HG02840 (cell line): Measurements from ENCODE around the gene TGM1.

Experiments
- ATAC-seq: cut with Tn5 transposase; IDR thresholded peaks from one replicate; pipeline ENCODE4 v1.9.1; 2021; ENCODE audit warnings: mild to moderate bottlenecking, moderate library complexity, moderate number of reproducible peaks; ENCODE audit not compliant: unreplicated experiment, low FRiP score

The TGM1 gene

GRCh38 chr14:24271834-24272263 lies 8.9 kb upstream of the TGM1 start:
- ATAC-seq, result no peak

DNA sequence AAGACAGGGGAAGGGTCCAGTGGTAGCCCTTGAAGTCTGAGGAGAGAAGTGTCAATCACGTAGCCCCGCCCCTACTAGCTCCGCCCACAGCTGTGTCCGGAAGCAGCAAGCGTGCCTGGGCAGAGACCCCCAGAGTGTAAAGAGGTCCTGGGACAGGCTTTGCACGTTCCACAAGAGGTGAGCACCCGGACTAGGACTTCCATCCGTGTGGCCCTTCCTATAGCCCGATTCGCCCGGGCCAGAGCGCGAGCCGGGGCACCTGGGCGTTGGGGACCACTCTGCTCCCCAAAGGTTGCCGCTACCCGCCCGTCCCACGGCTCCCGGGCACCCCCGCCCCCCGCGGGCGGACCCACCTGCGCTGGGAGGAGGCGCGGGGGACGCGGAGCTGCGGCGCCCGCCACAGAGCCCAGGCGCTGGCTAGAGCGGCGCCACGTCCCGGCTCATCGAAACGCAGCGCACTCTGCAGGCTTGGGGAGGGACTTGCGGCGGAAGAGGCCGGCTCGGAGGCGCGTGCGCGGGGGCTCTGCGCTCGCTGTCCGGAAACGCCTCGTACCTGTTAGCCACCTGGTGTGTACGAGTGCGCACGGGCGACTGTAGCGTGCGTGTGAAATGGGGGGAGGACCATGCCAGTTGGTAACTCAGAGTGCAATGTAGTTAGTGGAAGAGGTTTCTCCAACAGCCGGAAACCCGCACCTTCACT lies 8.3 kb upstream of the TGM1 start, which contains the start of gene RABGGTA:
RABGGTA (minus strand) TSS at position 464 of the 700 bp plus-strand sequence. CDS start 482 bp downstream, outside the sequence.
- ATAC-seq, result peak; percentile 86

DNA sequence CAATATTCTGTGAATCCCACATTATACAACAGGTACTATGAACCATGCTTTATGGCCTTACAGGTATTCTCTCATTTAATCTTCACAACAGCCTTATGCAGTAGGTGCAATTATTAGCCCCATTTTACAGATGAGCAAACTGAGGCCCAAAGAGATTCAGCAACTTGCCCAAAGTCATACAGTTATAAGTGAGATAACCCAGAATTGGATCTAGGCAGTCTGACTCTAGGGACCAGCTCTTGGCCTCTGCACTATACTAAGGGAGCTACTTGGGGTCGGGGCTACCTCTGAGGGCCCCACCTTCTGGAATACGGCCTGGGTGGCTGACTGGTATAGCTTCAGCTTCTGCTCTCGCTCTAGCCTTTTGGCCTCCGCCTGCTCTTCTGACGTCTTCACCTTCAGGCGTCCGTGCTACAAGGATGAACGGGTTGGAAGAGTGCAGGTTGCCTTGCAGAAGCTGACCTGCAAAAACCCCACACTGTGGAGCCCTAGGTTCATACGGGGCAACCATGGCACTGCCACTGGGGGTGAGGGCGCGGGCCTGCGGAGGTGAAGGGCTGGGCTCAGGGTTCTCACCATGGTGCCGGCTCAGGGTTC lies 7.7 kb upstream of the TGM1 start:
- ATAC-seq, result no peak

DNA sequence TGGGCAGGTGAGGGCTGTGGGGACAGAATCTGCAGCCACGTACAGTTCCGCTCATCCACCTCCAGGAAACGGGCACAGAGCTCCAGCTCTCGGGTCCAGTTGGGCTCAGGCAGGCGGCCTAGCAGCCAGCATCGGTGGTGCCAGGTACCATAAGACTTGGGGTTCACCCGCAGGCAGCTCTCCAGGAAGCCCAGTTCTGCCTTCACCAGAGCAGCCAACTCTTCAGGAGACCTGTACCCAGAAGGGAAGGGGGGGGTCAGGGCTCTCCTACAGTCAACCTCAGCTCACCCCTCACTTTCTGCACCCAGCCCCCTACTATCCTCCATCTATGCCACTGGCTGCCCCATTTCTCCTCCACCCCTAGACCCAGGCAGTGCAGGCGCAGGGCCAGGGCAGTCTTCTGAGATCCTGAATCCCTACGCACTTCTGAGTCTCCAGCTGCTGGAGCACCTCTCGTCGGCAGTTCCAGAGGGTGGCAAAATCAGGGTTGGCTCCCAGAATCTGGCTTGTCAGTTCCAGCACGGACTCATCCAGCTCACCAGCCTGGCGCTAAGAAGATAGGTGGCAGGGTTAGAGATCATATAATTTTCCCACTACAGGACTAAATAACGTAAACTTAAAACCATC lies 7.0 kb upstream of the TGM1 start:
- no peak for ATAC-seq

DNA sequence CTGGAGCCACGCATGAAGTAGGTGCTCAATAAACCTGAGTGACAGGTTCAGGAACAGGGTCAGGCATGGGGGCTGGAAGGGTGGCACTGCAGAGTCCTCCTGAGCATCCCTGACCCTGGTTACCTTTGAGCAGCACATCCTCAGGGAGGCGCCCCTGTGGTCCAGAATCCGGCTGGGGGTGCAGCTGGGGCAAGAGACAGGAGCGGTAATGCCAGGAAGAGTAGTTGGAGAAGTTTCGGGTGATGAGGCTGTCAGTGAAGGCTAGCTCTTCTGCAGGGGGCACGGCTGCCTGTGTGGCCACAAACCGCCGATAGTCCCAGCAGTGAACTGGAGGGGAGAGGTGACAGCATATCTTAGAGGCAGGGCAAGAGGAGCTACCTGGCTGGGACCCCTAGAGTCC lies 6.4 kb upstream of the TGM1 start:
- ATAC-seq, result no peak

DNA sequence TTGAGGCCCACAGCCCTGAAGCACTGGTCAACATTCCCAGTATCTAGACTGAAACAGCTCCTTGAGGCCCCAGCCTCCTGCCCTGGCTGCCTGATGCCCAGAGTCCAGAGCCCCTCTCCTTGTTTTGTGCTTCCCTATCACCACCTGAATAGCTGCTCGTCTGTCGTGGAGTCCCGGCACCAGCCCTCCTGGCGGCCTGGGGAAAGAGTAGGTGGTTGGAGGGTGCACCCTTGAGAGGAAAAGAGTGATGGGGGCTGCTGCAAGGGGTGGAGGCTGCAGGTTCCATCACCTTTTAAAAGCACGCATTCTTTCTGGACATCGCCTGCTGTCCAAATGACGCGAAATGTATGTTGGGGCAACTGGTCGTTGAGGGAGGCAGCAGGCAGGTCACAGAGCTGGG lies 5.2 kb upstream of the TGM1 start:
- no peak for ATAC-seq

GRCh38 chr14:24267516-24267915 lies 4.5 kb upstream of the TGM1 start:
- no peak for ATAC-seq

DNA sequence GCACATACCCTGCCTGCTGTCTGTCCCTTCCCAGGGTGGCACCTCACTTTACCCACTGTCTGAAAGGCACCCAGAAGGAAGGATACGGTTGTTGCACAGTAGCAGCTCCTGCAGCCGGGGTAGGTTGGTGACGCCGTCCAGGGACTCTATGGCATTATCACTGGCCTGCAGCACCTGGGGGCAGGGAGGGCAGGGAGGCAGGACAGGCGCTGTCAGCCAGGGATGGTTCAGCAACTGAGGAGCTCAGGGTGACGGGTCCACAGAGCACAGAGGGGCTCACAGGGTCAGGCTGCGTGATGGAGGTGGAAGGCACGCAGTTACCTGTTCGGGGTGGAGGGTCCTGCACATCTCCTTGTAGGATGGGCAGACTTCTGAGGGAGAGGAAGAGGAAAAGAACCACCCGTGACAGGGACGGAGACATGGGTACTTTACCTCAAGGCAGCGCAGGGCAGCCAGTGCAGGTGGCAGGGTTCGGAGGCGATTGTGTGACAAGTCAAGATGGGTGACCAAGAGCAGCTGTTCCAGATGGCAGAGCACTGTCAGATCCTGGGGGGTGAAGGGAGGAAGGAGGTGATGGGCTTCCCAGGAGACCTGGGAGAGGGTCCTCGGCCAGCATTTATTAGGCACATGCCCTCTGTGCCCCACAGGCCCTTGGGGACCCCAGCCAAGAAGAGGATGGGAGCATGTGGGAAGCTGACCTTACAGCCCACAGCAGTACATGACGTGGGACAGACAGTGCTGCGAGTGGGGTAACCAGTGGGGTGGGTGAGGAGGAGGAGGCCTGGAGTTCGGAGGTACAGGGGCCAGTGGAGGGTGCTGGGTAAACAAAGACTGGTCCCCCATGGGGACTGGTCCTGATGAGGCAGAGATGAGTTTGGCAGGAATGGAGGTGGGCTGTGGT lies 3.6 kb upstream of the TGM1 start:
- no peak for ATAC-seq

DNA sequence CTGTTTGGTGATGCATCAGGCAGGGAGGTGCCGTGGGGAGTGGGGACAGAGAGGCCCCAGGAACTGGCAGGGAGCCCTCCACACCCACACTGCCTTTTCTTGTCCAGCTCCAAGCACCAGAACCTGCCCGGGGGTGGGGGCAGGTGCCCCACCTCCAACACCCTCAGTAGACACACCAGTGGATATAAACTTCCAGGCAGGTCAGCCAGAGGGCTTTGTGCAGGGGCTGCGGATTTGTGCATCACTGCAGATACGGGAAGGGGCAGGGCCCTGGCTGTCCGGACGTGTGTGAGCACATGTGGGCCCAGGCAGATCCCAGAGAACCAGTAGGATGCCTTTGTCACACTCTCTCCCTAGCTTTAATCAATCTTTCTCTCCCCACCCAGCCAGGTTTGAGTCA lies 1.3 kb upstream of the TGM1 start:
- ATAC-seq, result no peak

DNA sequence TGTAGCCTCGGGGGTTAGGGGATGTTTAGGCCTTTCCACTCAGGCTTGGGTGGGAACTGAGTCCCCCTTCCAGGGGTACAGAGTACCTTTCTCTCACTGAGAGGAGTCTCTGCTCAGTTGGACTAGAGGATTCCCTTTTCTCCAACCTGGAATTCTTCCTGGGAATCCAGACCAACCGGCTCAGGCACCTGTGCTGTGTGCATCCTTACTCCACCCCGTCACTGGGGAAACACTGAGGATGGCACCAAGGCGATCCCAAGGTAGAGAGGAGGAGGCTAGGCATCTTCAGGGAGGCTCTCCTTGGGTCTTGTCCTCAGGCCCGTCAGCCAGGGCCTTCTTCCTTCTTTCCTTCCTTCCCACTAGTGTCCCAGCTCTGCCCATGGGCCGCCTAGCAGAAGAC lies 871 bp upstream of the TGM1 start:
- no peak for ATAC-seq

GRCh38 chr14:24261969-24262327 lies 1.0 kb downstream of the TGM1 start:
- ATAC-seq, result no peak

- ATAC-seq, result no peak
Observed at GRCh38 chr14:24261256-24261968, 1.6 kb downstream of the TGM1 start.

GRCh38 chr14:24260780-24261157 lies 2.2 kb downstream of the TGM1 start:
- no peak for ATAC-seq

DNA sequence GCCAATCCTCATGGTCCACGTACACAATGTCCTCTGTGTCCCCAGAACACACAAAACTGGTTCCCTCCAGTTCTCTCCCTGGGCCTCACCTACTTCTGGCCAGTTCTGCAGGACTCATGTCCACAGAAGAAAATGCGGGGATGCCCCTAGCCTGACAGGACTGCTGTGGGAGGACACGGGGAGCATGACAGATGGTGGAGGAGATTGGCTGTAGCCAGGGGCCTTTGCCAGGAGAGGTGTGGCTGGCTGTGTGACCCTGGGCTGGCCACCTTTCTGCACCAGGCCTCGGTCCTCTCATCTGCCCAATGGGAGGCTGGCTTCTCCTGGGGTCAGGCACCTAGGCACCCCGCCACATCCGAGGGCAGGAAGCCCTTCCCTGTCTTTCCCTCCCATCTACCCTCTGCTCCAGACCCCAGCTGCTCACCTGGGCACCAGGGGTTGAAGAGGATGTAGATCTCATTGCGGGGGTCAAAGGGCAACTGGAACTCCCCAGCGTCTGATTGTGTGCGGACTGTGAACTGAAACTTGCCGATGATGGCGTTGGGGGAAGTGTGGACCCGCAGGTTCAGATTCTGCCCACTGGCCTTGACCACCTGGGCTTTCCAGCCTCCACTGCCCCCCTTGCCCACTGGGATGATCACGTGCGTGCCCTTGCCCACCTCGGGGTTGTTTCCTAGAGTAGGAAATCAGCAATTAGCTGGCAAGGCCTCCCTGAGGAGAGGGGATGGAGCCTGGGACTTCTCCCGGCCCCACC lies 2.8 kb downstream of the TGM1 start:
- no peak for ATAC-seq

- ATAC-seq, result no peak
Observed at GRCh38 chr14:24259282-24260025, 3.5 kb downstream of the TGM1 start.

DNA sequence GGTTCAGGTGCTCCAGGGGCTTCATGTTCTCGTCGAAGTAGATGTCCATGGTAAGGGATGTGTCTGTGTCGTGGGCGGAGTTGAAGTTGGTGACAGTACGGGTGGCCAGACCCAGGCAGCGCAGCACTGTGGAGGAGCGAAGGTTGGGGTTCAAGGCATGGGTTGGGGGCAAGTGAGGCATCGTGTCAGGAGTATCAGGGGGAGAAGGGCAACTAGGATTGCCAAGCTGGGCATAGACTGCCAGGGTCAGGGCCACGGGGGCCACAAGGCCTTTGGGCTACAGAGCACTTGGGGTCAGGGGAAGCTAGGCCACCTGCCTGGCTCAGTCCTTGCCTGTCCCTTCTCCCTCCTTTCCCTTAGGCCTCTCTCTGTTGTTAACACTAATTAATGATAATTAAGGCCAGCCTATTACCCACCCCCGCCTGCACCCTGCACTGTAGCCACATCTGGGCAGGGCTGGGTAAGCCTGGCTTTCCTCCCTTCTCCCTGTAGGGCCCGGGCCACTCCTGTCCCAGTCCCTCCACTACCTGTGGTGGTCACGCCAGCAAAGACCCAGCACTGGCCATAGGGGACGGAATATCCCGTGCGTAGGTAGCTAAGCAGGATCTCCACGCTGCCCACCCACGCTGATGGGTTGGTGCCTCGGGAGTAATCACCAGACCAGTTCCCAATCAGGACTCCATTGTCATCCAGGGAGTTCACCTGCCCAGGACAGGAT lies 4.3 kb downstream of the TGM1 start:
- no peak for ATAC-seq

- ATAC-seq, result no peak
Observed at GRCh38 chr14:24258119-24258518, 4.9 kb downstream of the TGM1 start.

GRCh38 chr14:24256960-24257359 lies 6.0 kb downstream of the TGM1 start:
- ATAC-seq, result no peak
